Naive thymus-derived CD4-positive, alpha-beta T cell (primary cell): Measurements from ENCODE around the gene XPNPEP2. TPM values are rescaled to one million over a fixed set of nuclear protein-coding genes. Genes with fewer than 3 reads are reported as not detected.

ENCODE experiments used
- ATAC-seq: fragments of 150-1000 bp; cut with Tn5 transposase; 2 replicates; pipeline ENCODE4 v1.10.0; 2021; ENCODE audit warnings: mild to moderate bottlenecking, moderate library complexity
- CTCF ChIA-PET: fragments of 350-600 bp; sonication (Branson Sonifier 250); formaldehyde crosslinking; loops from one replicate; lab custom pipeline; 2021; ENCODE audit warnings: antibody characterized with exemption; lab: Charles Lee
- POLR2A ChIA-PET: fragments of 350-600 bp; sonication (Branson Sonifier 250); formaldehyde crosslinking; loops from one replicate; lab custom pipeline; 2021; ENCODE audit warnings: antibody characterized with exemption, inconsistent platforms; lab: Charles Lee
- DNase-seq, 9 donors: peaks; one replicate each; pipeline versions ENCODE4 v3.0.0 to v3.0.0-alpha.2; 2020 to 2022; ENCODE audit warnings: mixed read lengths in 1 of 9
- H3K27ac ChIP-seq: one replicate; pipeline ENCODE4 v1.7.0; 2013; ENCODE audit warnings: mild to moderate bottlenecking, low read depth, low read length, moderate library complexity
- H3K27me3 ChIP-seq, 2 donors: one replicate each; pipeline ENCODE4 v1.7.0; 2013; ENCODE audit warnings: low read length in 2 of 2, mild to moderate bottlenecking in 2 of 2, moderate library complexity in 2 of 2; ENCODE audit not compliant: control insufficient read depth in 2 of 2, insufficient read depth in 2 of 2
- H3K36me3 ChIP-seq, 3 experiments: 1 replicate in 2 of 3; 2 replicates in 1 of 3; pipeline ENCODE4 v1.7.0; 2013; ENCODE audit warnings: low read length in 3 of 3, mild to moderate bottlenecking in 3 of 3, moderate library complexity in 1 of 3; ENCODE audit not compliant: insufficient read depth in 3 of 3, control insufficient read depth in 2 of 3
- H3K4me1 ChIP-seq, 2 donors: one replicate each; pipeline ENCODE4 v1.7.0; 2013; ENCODE audit warnings: low read length in 2 of 2, mild to moderate bottlenecking in 2 of 2, moderate library complexity in 1 of 2; ENCODE audit not compliant: control insufficient read depth in 2 of 2, insufficient read depth in 2 of 2
- H3K4me3 ChIP-seq: 2 replicates; pipeline ENCODE4 v1.7.0; 2013; ENCODE audit warnings: mild to moderate bottlenecking, low read length
- H3K9me3 ChIP-seq, 3 experiments: 1 replicate in 2 of 3; 2 replicates in 1 of 3; pipeline ENCODE4 v1.7.0; 2013; ENCODE audit warnings: low read length in 3 of 3; ENCODE audit not compliant: control insufficient read depth in 2 of 3
- H3K27ac Mint-ChIP-seq, 9 donors: one replicate each; pipeline ENCODE4 v1.8.0; 2020 to 2022; ENCODE audit warnings: mixed read lengths in 9 of 9, mild to moderate bottlenecking in 8 of 9, moderate library complexity in 5 of 9, inconsistent platforms in 2 of 9
- H3K27me3 Mint-ChIP-seq, 5 donors: one replicate each; pipeline ENCODE4 v1.8.0; 2021 to 2022; ENCODE audit warnings: mixed read lengths in 5 of 5, mild to moderate bottlenecking in 1 of 5
- H3K36me3 Mint-ChIP-seq, 5 donors: one replicate each; pipeline ENCODE4 v1.8.0; 2020 to 2022; ENCODE audit warnings: mixed read lengths in 5 of 5, mild to moderate bottlenecking in 3 of 5, inconsistent platforms in 1 of 5
- H3K4me1 Mint-ChIP-seq, 7 donors: one replicate each; pipeline ENCODE4 v1.8.0; 2020 to 2022; ENCODE audit warnings: mixed read lengths in 7 of 7, mild to moderate bottlenecking in 3 of 7, inconsistent platforms in 1 of 7
- H3K4me3 Mint-ChIP-seq, 10 donors: one replicate each; pipeline ENCODE4 v1.8.0; 2020 to 2022; ENCODE audit warnings: mild to moderate bottlenecking in 10 of 10, mixed read lengths in 10 of 10, moderate library complexity in 6 of 10, inconsistent platforms in 2 of 10
- H3K9me3 Mint-ChIP-seq, 11 donors: one replicate each; pipeline ENCODE4 v1.8.0; 2020 to 2022; ENCODE audit warnings: mixed read lengths in 11 of 11, mild to moderate bottlenecking in 4 of 11, inconsistent platforms in 1 of 11, moderate library complexity in 1 of 11
- intact Hi-C, 2 donors: fragments of 100-400 bp; cut with micrococcal nuclease; formaldehyde crosslinking; loops; one replicate each; pipeline ENCODE4 v1.15.1; 2023
- polyA plus RNA-seq, 2 donors: library from polyadenylated mRNA; unstranded; fragments of 300-500 nt; fragmentation: Illumina TruSeq; gene quantifications; one replicate each; pipeline ENCODE4 v1.2.3, GENCODE V29; 2021
- total RNA-seq, 6 experiments: library from RNA in 5 of 6; stranded (reverse) in 5 of 6; gene quantifications; 1 replicate in 5 of 6; 2 replicates in 1 of 6; pipeline ENCODE4 v1.2.3 and lab custom pipeline; 2021 to 2026

Gene XPNPEP2
- total and polyA plus RNA-seq, 7 experiments from 2014 or later: 0.13 to 0.82 (median 0.29) TPM; not detected in 4

DNA sequence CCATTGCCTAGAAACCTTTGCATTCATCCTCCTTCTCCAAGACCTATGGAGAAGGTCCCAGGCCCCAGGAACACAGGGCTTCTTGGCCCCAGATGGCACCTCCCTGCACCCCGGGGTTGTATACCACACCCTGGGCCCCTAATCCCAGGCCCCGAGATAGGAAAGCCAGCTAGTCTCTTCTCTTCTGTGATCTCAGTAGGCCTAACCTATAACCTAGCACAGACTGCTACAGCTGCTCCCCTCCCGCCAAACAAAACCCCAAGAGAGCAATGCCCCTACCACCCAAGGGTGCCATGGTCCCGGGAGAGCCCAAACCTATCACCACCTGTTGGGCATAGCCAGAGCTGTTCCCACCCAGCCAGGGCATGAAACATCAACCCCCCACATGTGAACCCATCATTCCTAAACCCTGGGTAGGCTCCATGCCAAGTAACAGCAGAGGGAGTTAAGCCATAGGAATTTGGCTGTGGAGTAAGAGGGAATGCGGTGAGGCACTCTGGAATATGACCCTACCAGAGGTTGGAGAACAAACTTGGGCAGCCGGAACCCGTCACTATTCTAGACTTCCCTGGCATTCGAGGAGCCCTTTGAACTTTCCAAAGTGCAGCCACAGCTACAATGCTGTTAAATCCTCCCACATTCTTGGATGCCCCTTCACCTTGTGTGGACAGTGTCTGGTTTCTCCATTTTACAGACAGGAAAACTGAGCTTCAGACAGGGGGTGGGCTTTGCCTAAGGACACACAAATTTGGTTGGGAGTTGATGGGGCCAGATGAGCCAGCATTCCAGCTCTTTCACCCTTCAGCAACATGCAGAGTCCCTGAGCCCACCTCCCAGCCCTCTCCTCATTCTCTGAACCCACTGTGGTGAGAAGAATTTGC lies 30.0 kb downstream of the XPNPEP2 start:
- no peaks in the 10 kb centered on the region for H3K27me3 ChIP-seq
- no peaks in the 10 kb centered on the region for H3K36me3 ChIP-seq
- DNase-seq (no peak), ATAC-seq (no peak)
- Mint-ChIP-seq H3K4me3 (peak overlapping the region; percentile 41 to 82 (median 70)), H3K27me3 (no peaks in the 10 kb centered on the region), H3K9me3 (no peaks in the 10 kb centered on the region), H3K36me3 (peaks cover 0 to 5% (median 0%) of the 10 kb centered on the region in 5 donors), H3K4me1 (peaks cover 14 to 75% (median 52%) of the 10 kb centered on the region in 7 donors), H3K27ac (peak overlapping the region; percentile 81 to 95 (median 92))
- ChIA-PET POLR2A (interaction anchor here (0.6 to 8.8 kb wide), 9 partner anchors 9 to 114 kb away, joined by 3 to 191 read pairs (median 4); partner anchors contain the start of genes APLN and SASH3), CTCF (interaction anchor here (1.2 to 1.9 kb wide), 5 partner anchors 8 to 113 kb away, joined by 3 to 6 read pairs (median 3); no protein-coding TSS in a partner anchor)
- H3K4me1 ChIP-seq: peaks cover 53 to 63% of the 10 kb centered on the region in 2 donors
- H3K4me3 ChIP-seq: peak overlapping the region; percentile 36
- intact Hi-C loops: loop anchor here (1.0 to 2.0 kb wide), 7 partner anchors 8 to 43 kb away; partner anchors contain the start of gene SASH3 (in 1 of the 2)
- peak overlapping the region; percentile 56 for H3K27ac ChIP-seq
- H3K9me3 ChIP-seq: no peaks in the 10 kb centered on the region

DNA sequence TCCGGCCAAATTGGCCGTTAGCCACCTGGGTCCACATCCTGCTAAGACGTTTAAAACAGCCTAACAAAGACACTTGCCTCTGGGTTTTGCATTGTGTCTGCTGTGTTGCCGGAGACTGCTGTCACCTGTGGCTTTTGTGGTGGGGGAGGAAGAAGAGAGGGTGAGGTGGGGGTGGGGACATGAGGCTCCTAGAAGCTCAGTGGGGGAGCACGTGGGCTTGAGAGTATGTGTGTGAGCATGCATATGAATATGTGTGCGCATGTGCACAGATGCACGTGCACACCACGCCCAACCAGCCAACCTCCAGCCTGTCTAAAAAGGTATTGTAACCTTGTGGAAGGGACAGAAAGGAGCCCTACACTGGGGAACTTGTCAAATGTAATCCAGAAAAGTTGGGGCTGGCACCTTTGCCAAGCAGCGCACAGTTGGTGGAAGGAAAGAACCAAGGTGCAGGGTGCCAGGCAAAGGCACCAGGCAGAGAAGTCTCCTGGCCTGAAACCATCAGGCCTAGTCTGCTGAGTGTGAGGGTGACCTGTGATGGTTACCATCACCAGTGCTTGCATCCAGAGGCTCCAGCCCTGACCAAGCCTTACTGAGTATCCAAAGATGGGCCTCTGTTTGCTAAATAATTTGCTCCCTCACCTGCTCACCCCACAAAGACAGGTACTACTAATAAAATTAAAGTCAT lies 30.8 kb downstream of the XPNPEP2 start:
- H3K4me1 Mint-ChIP-seq: peaks cover 14 to 83% (median 60%) of the 10 kb centered on the region in 7 donors
- H3K36me3 ChIP-seq: no peaks in the 10 kb centered on the region
- intact Hi-C loops: loop anchor here (1.0 to 2.0 kb wide), 7 partner anchors 8 to 43 kb away; partner anchors contain the start of gene SASH3 (in 1 of the 2)
- peak; percentile 83 for ATAC-seq
- peaks cover 61 to 68% of the 10 kb centered on the region in 2 donors for H3K4me1 ChIP-seq
- peak overlapping the region; percentile 56 for H3K27ac ChIP-seq
- no peaks in the 10 kb centered on the region for H3K9me3 Mint-ChIP-seq
- H3K9me3 ChIP-seq: no peaks in the 10 kb centered on the region
- DNase-seq: peak in 8 of 9 donors; percentile 49 to 87 (median 79)
- CTCF ChIA-PET: interaction anchor here (1.2 to 1.9 kb wide), 3 partner anchors 10 to 114 kb away, joined by 3 to 6 read pairs (median 3); no protein-coding TSS in a partner anchor
- no peaks in the 10 kb centered on the region for H3K27me3 ChIP-seq
- peaks cover 0 to 5% (median 0%) of the 10 kb centered on the region in 5 donors for H3K36me3 Mint-ChIP-seq
- peak overlapping the region; percentile 36 for H3K4me3 ChIP-seq
- H3K27ac Mint-ChIP-seq: peak overlapping the region; percentile 81 to 95 (median 92)
- POLR2A ChIA-PET: interaction anchor here (0.6 to 8.8 kb wide), 7 partner anchors 10 to 115 kb away, joined by 3 to 191 read pairs (median 9); partner anchors contain the start of genes APLN and SASH3
- H3K27me3 Mint-ChIP-seq: no peaks in the 10 kb centered on the region
- peak overlapping the region; percentile 41 to 82 (median 70) for H3K4me3 Mint-ChIP-seq

DNA sequence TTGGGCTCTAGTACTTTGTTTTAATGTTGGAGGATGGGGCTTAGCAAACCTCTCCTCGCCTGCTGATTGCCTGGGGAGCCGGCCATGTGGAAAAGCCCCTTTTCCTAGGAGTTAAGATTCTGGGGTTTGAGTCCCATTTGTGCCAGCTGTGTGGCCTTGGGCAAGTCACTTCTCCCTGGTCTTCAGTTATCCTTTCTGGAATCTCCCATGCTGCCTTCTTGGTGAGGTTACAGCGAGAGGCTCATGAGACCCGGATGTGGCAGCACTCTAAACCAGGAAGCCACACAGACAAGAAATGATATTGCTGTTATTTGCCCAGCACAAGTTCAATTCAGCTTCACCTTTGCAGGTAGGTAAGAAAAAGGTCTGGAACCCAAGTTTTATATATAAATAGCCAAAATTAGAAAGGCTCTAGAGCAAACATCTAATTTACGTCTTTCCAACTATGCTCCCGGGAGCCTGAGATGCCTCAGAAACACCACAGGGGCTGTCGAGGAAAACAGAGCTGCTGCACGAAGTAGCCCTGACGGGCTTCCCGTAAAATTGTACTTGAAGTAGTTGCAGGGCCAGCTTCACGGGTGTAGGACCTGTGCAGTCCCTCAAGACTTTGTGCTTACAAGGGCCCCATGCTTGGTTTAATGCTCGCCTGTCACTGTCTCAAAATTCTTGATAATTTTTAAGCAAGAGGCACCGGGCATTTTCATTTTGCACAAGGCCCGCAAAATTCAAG lies 32.7 kb downstream of the XPNPEP2 start:
- ATAC-seq (no peak), DNase-seq (peak in 6 of 9 donors; percentile 40 to 61 (median 52))
- peaks cover 0 to 2% (median 0%) of the 10 kb centered on the region in 5 donors for H3K36me3 Mint-ChIP-seq
- peaks cover 20 to 92% (median 67%) of the 10 kb centered on the region in 7 donors for H3K4me1 Mint-ChIP-seq
- ChIA-PET CTCF (interaction anchor here (0.6 to 1.6 kb wide), 5 partner anchors 8 to 53 kb away, joined by 3 to 5 read pairs (median 4); partner anchors contain the start of gene SASH3), POLR2A (interaction anchor here (1.0 to 8.8 kb wide), 7 partner anchors 9 to 40 kb away, joined by 3 to 191 read pairs (median 7); partner anchors contain the start of gene SASH3)
- H3K9me3 ChIP-seq: no peaks in the 10 kb centered on the region
- H3K27me3 Mint-ChIP-seq: no peaks in the 10 kb centered on the region
- no peaks in the 10 kb centered on the region for H3K27me3 ChIP-seq
- peaks cover 68 to 78% of the 10 kb centered on the region in 2 donors for H3K4me1 ChIP-seq
- peak overlapping the region; percentile 88 to 94 (median 93) for H3K27ac Mint-ChIP-seq
- no peaks in the 10 kb centered on the region for H3K36me3 ChIP-seq
- H3K9me3 Mint-ChIP-seq: peaks cover 0 to 1% (median 0%) of the 10 kb centered on the region in 11 donors
- H3K27ac ChIP-seq: peak overlapping the region; percentile 57
- intact Hi-C loops: no loop called here
- peak overlapping the region; percentile 42 to 83 (median 64) for H3K4me3 Mint-ChIP-seq
- no peak overlapping the region for H3K4me3 ChIP-seq

DNA sequence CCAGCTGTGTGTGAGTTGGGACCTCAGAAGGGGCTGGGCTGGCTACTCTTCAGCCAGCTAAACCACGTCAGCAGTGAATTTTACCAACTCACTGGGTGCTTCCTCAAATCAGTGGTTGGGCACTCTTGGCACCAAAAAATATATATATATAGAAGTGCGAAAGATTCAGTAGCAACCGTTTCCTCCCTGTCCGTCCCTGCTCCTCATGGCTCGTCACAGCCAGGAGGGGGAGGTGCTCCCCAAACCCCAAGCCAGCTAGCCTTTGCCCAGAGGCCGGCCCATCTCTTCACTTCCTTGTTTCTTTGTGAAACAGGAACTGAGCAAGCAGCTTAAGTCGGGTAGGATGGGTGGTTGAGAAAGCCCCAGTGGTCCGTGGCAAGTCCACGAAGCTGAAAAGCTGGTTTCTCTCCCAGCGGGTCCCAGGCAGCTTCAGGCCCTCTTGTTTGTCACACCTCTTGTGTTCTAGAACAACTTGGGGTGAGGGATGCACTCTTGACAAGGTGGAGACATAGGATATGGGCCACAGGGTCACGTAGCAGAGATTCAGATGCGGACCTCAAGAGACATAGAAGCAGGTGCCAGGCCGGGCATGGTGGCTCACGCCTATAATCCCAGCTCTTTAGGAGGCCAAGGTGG lies 34.1 kb downstream of the XPNPEP2 start:
- Mint-ChIP-seq H3K9me3 (peaks cover 0 to 1% (median 0%) of the 10 kb centered on the region in 11 donors), H3K27me3 (no peaks in the 10 kb centered on the region), H3K27ac (peak overlapping the region; percentile 86 to 98 (median 92)), H3K4me3 (peak overlapping the region; percentile 44 to 79 (median 66)), H3K36me3 (no peaks in the 10 kb centered on the region), H3K4me1 (peaks cover 14 to 94% (median 70%) of the 10 kb centered on the region in 7 donors)
- H3K9me3 ChIP-seq: no peaks in the 10 kb centered on the region
- H3K36me3 ChIP-seq: no peaks in the 10 kb centered on the region
- H3K4me1 ChIP-seq: peaks cover 75% of the 10 kb centered on the region in 2 donors
- ATAC-seq (peak; percentile 69), DNase-seq (no peak)
- H3K27ac ChIP-seq: peak overlapping the region; percentile 49
- ChIA-PET POLR2A (interaction anchor here (0.6 to 8.8 kb wide), 6 partner anchors 9 to 337 kb away, joined by 3 to 191 read pairs (median 5); partner anchors contain the start of gene SASH3), CTCF (interaction anchor here (0.7 to 1.4 kb wide), 5 partner anchors 11 to 51 kb away, joined by 3 read pairs; no protein-coding TSS in a partner anchor)
- no peak overlapping the region for H3K4me3 ChIP-seq
- no peaks in the 10 kb centered on the region for H3K27me3 ChIP-seq
- intact Hi-C loops: no loop called here

DNA sequence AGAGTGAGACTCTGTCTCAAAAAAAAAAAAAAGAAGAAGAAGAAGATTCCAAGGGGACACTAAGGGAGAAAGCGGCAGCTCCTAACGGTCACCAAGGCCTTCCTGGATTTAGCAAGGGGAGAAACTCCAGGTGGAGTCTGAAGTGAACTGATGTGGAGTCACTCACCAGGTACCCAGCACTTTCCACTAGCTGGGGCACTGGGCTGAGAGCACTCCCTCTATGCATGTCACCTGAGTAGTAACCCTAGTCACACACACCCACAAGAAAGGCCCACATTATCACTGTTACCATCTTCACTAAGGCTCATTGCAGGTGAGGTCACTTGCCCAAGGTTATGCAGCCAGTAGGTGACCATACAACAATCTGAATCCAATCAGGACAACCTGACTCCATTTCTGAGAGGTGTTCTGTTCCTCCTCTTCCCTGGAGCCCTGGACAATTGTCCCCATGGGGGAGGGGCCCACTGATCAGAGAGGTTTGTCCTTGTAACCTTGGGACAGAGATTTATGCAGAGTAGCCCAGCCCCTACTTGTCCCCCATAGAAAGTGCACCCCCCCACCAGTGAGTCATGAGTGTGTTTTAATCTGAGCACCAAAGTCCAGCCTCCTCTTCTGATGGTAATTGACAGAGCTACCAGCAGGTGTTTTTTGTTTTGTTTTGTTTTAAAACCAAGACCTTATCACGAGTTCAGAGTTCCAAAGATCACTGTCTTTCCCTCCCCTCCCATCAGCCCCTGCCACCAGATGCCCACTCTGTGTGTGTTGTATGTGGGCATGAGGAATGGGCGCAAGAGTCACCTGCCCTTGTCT lies 35.1 kb downstream of the XPNPEP2 start:
- Histone ChIP-seq H3K27ac (peak overlapping the region; percentile 49), H3K9me3 (no peaks in the 10 kb centered on the region), H3K27me3 (no peaks in the 10 kb centered on the region), H3K36me3 (no peaks in the 10 kb centered on the region), H3K4me1 (peaks cover 75% of the 10 kb centered on the region in 2 donors), H3K4me3 (no peak overlapping the region)
- no peak for ATAC-seq
- DNase-seq: no peak
- H3K27me3 Mint-ChIP-seq: no peaks in the 10 kb centered on the region
- ChIA-PET CTCF (interaction anchor here (1.3 kb wide), 1 partner anchor 10 kb away, joined by 3 read pairs; no protein-coding TSS in a partner anchor), POLR2A (interaction anchor here (0.6 to 8.8 kb wide), 3 partner anchors 8 to 336 kb away, joined by 3 to 191 read pairs (median 10); partner anchors contain the start of gene SASH3)
- H3K4me1 Mint-ChIP-seq: peaks cover 16 to 92% (median 67%) of the 10 kb centered on the region in 7 donors
- peaks cover 0 to 1% (median 0%) of the 10 kb centered on the region in 11 donors for H3K9me3 Mint-ChIP-seq
- H3K36me3 Mint-ChIP-seq: no peaks in the 10 kb centered on the region
- H3K27ac Mint-ChIP-seq: peak overlapping the region; percentile 59 to 97 (median 91)
- intact Hi-C loops: no loop called here
- H3K4me3 Mint-ChIP-seq: peak overlapping the region in 8 of 10 donors; percentile 24 to 79 (median 42)
